HG03442 (cell line): ENCODE data around the gene CPED1.
"Not testable (repeated sequence)": the region's sequence is repeated elsewhere in the genome, so short reads cannot be mapped to it uniquely, and the experiment has no call there.

ENCODE experiments used
- ATAC-seq: cut with Tn5 transposase; IDR thresholded peaks from one replicate; pipeline ENCODE4 v1.9.1; 2021; ENCODE audit warnings: mild to moderate bottlenecking, moderate library complexity; ENCODE audit not compliant: unreplicated experiment

The CPED1 gene

DNA sequence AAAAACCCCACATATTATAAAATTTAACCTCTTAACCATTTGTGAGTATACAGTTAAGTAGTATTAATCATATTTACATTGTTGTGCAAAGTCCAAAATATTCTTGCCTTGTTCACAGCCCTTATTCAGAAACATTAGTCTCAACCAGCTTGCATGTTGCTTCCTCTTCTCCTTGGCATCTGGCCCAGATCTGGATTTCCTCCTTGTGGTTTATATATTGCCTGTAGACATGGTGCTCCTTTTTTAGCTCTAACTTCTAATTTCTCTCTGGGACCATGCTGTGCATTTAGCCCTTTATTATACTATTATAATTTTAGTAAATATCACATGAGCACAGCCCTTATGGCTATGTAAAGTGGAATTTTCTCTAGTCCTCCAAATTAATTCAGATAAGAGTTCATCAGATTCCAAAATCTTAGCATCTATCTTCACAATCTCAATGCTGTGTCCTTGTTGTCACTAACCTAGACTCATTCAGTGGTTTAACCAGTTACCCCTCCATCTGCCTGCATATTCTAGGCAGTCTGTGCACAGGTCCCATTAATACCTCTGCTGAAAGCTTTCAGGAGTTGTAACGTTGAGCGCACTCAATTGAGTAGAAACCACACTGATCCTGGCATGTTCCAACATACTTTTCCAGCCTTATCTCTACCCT is 7.9 kb downstream of the CPED1 start:
- no peak for ATAC-seq

DNA sequence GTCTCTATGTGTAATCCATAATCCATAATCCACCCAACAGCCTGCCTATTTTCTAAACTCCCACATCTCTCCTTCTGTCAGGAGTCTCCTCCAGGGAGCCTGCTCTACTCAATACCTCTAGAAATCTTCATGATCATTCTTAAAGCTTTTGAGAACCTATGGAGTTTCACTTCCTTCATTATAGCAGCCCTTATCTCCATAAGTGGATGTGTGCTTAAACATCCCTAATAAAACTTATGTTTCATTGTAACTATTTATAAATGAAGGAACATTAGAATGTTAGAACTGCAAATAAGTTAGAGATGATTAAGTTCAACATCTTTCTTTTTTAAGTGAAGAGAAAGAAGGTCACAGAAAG is 8.5 kb downstream of the CPED1 start:
- no peak for ATAC-seq

DNA sequence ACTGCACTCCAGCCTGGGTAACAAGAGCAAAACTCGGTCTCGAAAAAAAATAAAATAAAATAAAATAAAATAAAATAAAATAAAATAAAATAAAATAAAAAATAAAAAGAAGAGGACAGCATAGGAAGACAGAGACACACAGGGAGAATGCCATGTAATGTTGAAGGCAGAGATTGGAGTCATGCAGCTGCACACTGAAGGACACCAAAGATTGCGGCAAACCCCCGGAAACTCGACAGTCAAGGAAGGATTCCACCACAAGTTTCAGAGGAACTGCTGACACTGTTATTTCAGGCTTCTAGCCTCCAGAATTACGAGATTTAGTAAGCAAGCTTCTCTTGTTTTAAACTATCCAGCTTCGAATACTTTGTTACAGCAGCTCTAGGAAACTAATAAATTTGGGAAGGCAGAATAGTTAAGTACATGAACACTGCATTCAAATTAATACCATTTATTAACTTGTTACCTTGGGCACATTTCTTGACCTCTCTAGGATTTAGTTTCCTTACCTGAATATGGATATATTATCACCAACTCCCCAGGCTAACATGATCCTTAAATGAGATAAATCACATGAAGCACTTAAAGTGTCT is 9.5 kb downstream of the CPED1 start:
- no peak for ATAC-seq

DNA sequence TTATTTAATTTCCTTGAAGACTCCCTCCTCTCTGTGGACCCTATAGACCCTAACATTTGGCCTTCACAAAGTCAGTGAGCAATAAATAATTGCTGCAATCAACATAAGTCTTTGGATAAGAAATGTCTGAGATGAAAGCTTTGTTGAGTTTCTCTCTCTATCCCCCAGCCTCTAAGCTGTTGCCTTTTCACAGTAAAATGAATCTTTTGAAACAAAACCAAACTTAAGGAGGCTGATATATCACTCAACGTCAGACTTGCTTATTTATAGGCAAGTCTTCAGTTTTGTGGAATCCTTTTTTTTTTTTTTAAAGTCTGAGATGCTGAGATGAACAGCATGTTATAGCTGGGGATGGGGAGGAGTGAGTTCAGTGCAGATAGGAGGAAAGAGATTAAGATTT is 10.0 kb downstream of the CPED1 start:
- no peak for ATAC-seq

DNA sequence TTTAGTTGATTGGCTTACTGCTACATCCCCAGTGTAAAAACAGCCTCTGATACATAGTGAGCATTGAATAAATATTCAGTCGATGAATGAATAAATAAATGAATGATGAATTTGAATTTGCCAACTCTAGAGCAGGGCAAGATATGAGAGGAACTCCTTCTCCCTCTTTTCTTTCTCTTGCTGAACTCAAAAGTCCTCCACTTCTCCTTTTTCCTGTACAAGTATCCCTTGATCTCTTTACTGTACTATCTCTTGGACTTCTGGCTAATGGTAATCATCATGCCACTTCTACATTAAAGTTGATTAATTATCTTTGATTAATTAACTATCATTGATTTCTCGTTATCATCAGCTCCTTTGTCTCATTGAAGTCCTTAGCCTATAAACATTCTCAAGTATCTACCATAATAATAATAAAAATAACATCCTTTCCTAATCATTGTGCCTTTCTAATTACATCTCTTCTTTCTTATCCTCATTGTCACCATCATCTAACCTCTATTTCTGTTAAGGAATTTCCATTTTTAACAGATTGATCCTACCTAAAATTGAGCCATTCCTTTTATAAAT is 10.6 kb downstream of the CPED1 start:
- no peak for ATAC-seq

DNA sequence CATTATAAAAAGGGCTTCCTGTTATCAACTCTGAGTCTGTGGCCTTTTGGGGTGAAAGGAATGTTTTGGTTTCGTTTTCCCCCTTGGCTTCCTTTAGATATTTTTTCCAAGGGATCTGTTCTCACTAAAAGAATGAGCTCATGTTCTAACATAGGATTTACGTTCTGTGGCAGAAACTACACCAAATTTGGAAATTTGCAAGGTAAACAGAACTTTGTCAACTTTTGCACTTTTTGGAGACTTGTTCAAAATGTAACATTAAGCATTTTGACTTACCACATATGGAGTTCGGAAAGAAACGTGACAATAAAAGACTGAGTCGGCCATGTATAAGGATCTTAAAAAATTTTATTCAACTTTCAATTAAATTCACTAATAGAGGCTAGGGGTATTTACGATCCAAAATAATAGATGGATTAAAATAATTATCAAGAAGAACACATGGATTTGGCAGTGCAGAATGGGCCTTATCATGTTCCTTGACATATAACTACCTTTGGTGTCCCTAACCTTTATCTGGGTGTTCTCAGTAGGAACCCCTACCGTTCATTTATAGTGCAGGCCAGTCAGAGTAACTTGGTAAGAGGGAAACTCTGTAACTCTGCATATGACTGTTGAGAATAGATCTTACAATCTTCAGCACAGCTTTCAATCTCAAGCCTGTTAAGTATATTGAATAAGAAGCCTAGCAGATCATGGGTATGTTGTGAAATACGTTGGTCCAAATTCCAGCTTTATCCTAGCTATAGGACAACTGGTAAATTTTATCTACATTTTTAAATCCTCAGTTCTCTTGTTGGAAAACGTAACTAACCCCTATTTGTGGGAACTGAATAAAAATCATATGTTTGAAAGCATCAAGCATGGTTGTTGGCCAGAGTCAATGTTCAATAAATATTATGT is 11.8 kb downstream of the CPED1 start:
- ATAC-seq: no peak

DNA sequence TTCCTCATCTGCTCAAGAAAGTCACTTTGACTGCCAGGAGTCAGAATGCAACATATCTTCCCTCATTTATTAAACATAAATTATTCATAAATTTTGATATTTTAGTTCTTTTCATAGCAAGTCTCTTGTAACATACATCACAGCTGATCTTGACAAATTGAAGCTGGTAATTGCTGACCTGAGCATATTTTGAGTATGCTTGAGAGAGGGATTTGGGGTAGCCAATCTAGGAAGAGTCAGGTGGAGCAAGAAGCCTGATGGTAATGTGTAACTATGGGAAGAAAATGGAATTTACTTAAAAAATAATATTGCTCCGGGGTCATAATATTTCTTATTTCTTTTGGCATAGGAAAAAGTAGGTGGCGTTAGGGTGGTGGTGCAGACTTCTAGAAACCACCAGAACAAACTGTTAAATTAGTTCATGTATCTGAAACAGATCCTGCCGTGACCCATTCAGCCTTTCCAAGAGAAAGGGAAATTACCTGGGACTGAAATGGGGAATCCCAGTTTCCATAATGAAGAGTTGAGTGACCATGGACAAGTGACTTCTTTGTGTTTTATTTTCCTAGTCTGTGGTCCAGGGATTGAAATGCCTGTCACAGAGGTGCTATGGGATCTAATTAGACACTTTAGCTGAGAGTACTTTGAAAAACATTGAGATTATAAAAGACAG is 12.9 kb downstream of the CPED1 start:
- no peak for ATAC-seq

GRCh38 chr7:121002048-121002756 is 13.7 kb downstream of the CPED1 start:
- ATAC-seq: no peak

DNA sequence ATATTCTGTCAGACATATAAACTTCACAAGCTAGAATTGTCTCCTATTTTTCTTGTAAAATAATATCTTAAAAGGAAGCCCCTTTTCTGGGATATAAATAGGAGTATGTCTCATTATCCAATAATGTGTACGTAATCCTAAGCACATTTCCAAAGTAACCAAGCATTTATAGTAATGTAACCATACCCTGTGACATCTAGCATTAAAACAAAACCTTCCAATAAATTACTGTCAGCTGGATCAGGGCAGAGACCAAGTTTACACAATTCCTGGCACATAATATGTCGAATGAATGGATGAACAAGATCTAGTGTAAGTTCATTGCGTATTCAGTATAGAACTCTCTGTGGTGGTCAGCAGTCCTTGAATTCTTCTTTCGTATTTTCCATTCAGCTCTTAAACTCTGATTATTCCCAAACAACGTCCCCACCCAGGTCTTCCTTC is 14.3 kb downstream of the CPED1 start:
- no peak for ATAC-seq

DNA sequence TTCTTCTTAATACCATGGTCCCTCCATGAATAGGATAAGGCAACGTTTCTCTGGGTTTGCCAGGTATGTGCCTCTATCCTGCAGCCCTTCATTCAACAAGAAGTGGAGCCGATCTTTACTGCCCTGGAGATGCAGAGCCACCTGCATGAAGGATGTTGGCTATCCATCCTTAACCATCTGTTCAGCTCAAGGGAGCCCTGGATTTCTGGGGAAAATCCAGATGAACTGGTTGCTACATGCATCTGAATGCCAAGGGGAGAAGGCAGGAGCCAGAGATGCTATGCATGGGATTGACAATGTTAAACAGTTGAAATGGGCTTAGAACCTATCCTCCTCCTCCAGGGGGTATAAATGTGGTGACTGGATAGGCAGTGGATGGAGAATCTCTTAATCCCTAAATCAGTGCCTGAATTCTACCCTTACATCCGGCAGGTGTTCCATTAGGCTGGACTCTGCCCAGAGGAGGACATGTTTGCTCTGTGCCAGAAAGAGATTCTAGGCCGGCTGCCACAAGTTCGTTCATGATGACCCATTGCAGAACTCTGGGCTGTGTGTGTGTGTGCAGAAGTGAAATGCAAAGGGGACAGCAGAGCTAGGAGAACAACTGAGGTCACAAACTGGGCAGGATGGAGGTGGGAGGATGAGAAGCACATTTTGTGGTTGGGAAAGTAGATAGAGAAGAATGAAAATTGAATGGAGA is 15.6 kb downstream of the CPED1 start:
- ATAC-seq: no peak

- not testable (repeated sequence) for ATAC-seq
Observed at GRCh38 chr7:121005058-121005457, 16.5 kb downstream of the CPED1 start.

DNA sequence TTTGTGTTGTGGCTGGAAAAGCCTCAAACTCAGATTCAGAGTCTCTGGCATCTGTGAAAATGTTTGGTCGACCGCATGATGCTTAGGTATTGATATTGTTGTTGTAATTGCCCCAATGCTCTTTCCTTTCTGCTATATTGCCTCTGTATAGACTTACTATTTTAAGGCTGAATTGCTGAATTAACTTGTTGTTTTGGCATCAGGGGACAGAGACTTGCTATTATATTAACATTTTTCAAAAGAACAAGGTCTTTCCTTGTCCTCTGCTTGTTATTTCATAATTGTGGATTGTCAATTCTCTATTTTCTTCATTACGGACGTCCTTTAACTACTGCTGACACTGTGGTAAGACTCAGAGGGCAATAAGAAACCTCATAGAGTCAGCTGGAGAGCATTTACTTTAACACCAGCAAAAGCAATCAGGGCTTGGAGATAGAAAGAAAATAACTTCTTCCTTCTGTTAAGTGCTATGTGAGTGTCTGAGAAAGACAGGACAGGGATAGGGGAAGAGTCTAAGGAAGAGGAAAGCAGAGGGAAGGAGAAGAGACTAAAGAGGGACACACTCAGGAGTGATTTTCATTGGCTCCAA is 17.6 kb downstream of the CPED1 start:
- no peak for ATAC-seq

- no peak for ATAC-seq
Observed at GRCh38 chr7:121006711-121007315, 18.3 kb downstream of the CPED1 start.

GRCh38 chr7:121008816-121009215 is 20.3 kb downstream of the CPED1 start:
- ATAC-seq: no peak

GRCh38 chr7:121011401-121011800 is 22.9 kb downstream of the CPED1 start:
- no peak for ATAC-seq

- no peak for ATAC-seq
Observed at GRCh38 chr7:121012170-121012874, 23.8 kb downstream of the CPED1 start.

DNA sequence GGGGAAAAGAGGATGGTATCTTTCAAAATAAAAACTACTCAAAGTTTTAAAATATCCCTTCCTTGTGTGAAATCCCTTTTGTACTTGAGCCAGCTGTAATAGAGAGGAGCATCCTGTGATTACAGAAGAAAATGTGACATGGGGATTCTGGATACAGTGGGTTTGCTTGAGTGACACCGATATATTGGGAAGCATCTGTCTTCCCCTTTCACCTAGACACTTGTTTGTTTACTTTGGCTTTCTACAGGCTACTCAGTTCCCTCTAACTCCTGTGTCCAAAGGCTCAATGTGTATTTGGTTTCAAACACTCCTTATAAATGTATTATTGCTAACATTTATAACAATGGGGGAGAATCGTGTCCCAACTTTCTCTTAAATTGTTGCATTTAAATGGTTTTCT is 24.4 kb downstream of the CPED1 start:
- ATAC-seq: no peak

- ATAC-seq: no peak
Observed at GRCh38 chr7:121015560-121015959, 27.0 kb downstream of the CPED1 start.
